Neural crest cell (in vitro differentiated cells): ENCODE data around the gene DISP3. TPM values are rescaled to one million over a fixed set of nuclear protein-coding genes. Genes with fewer than 3 reads are reported as not detected.
"Not testable (repeated sequence)": the region's sequence is repeated elsewhere in the genome, so short reads cannot be mapped to it uniquely, and the experiment has no call there.

Source experiments
- DNase-seq: peaks from one replicate; pipeline ENCODE4 v3.0.0; 2021; ENCODE audit warnings: low read depth, mixed read lengths, low spot score
- H3K27ac Mint-ChIP-seq: one replicate; pipeline ENCODE4 v1.8.0; 2021; ENCODE audit warnings: mild to moderate bottlenecking, mixed read lengths; ENCODE audit not compliant: unreplicated experiment
- H3K27me3 Mint-ChIP-seq: 2 replicates; pipeline ENCODE4 v1.8.0; 2021; ENCODE audit warnings: low read depth, mild to moderate bottlenecking, mixed read lengths
- H3K36me3 Mint-ChIP-seq: 2 replicates; pipeline ENCODE4 v1.8.0; 2021; ENCODE audit warnings: low read depth, mild to moderate bottlenecking, mixed read lengths
- H3K4me1 Mint-ChIP-seq: 2 replicates; pipeline ENCODE4 v1.8.0; 2021; ENCODE audit warnings: mixed read lengths
- H3K4me3 Mint-ChIP-seq: one replicate; pipeline ENCODE4 v1.8.0; 2021; ENCODE audit warnings: mild to moderate bottlenecking, mixed read lengths
- H3K9me3 Mint-ChIP-seq: 2 replicates; pipeline ENCODE4 v1.8.0; 2021; ENCODE audit warnings: mixed read lengths
- total RNA-seq: library from RNA; stranded (reverse); gene quantifications from 2 replicates; pipeline ENCODE4 v1.2.1, GENCODE V29; 2021
- TF ChIP-seq, protein P1 (sequence below): fragments of 200-600 bp; sonication (generic); conservative IDR thresholded peaks from 2 replicates; pipeline ENCODE4 v1.5.0; 2021; ENCODE audit warnings: antibody characterized with exemption, mild to moderate bottlenecking

Gene DISP3
- total RNA-seq, 1 donor from 2014 or later, result 9.1 TPM

DNA sequence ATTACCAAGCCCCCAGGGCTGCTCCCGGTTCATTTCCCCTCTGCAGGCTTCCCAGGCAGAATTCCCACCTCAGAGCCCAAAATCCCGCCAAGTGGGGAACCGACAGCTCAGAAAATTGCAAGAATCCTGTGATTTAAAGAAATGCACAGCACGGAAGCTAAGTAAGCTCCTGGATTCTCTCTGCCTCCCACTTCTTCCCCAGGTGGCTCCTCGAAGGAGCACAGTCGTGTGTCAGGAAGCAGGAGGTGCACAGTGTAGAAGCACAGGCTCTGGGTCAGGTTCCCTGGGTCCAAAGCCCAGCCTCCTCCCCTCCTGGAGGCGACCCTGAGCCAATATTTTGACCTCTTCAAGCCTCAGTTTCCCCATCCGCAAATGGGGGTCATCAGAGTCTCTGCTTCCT, 100.6 kb downstream of the DISP3 start:
- DNase-seq, result no peak
- H3K4me3 Mint-ChIP-seq, result no peak overlapping the region
- no peaks in the 10 kb centered on the region for H3K4me1 Mint-ChIP-seq
- TF ChIP-seq, protein P1, sequence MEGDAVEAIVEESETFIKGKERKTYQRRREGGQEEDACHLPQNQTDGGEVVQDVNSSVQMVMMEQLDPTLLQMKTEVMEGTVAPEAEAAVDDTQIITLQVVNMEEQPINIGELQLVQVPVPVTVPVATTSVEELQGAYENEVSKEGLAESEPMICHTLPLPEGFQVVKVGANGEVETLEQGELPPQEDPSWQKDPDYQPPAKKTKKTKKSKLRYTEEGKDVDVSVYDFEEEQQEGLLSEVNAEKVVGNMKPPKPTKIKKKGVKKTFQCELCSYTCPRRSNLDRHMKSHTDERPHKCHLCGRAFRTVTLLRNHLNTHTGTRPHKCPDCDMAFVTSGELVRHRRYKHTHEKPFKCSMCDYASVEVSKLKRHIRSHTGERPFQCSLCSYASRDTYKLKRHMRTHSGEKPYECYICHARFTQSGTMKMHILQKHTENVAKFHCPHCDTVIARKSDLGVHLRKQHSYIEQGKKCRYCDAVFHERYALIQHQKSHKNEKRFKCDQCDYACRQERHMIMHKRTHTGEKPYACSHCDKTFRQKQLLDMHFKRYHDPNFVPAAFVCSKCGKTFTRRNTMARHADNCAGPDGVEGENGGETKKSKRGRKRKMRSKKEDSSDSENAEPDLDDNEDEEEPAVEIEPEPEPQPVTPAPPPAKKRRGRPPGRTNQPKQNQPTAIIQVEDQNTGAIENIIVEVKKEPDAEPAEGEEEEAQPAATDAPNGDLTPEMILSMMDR, result no peak
- H3K27ac Mint-ChIP-seq, result no peak overlapping the region
- H3K36me3 Mint-ChIP-seq, result no peaks in the 10 kb centered on the region
- peaks cover 56% of the 10 kb centered on the region for H3K27me3 Mint-ChIP-seq
- no peaks in the 10 kb centered on the region for H3K9me3 Mint-ChIP-seq

DNA sequence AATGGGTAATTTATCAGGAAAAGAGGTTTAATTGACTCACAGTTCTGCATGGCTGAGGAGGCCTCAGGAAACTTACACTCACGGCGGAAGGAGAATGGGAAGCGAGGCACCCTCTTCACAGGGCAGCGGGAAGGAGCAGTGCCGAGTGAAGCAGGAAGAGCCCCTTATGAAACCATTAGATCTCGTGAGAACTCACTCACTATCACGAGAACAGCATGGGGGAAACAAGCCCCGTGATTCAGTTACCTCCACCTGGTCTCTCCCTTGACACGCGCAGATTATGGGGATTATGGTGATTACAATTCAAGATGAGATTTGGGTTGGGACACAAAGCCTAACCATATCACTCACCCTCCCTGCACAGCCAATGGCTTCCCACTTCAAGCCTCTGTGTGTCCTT, 101.1 kb downstream of the DISP3 start:
- not testable (repeated sequence) for H3K4me1 Mint-ChIP-seq, DNase-seq, H3K9me3 Mint-ChIP-seq, H3K4me3 Mint-ChIP-seq, H3K27ac Mint-ChIP-seq, H3K36me3 Mint-ChIP-seq
- peaks cover 61% of the 10 kb centered on the region for H3K27me3 Mint-ChIP-seq

DNA sequence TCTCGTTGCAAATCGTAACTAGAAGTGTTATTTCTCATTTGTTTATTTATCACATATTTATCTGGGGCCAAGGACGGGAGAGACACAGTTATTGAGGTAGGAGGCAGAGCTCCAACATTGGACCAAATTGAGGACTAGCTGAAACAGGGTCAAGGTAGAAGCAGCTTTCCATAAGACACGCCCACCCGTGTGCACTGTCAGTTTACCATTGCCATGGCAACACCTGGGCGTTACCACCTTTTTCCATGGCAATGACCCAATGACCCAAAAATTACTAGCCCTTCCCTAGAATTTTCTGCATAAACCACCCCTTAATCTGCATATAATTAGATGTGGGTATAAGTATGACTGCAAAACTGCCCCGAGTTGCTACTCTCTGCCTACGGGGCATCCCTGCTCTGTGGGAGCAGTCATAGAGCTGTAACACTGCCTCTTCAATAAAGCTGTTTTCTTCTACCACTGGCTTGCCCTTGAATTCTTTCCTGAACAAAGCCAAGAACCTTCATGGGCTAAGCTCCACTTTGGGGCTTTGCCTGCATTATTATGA, 102.6 kb downstream of the DISP3 start:
- DNase-seq, result no peak
- Mint-ChIP-seq H3K4me3 (no peak overlapping the region), H3K27ac (no peak overlapping the region), H3K27me3 (peaks cover 65% of the 10 kb centered on the region), H3K4me1 (no peaks in the 10 kb centered on the region), H3K9me3 (no peaks in the 10 kb centered on the region), H3K36me3 (no peaks in the 10 kb centered on the region)
- TF ChIP-seq, protein P1, result no peak

DNA sequence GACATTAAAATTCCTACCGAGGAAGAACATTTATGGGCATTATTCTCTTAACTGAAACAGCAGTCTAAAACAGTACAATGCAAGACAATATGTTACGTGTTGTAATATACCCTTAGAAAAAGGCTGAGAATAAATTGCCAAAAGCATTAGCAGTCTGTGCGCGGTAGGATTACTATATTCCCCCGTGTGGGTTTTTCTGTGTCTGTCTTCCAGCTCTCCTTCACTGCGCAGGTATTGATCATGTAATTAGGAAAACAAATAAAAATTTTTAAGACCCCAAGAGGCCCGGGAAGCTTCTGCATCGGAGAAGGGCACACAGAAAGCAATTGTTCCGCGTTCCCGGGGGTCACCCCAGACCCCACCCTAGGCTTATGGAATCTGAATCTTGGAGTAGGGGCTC, 106.4 kb downstream of the DISP3 start:
- no peaks in the 10 kb centered on the region for H3K36me3 Mint-ChIP-seq
- H3K9me3 Mint-ChIP-seq, result no peaks in the 10 kb centered on the region
- no peaks in the 10 kb centered on the region for H3K4me1 Mint-ChIP-seq
- peaks cover 53% of the 10 kb centered on the region for H3K27me3 Mint-ChIP-seq
- DNase-seq, result no peak
- no peak overlapping the region for H3K27ac Mint-ChIP-seq
- H3K4me3 Mint-ChIP-seq, result no peak overlapping the region
- TF ChIP-seq, protein P1, result no peak

Other genes starting within 250 kb of the DISP3 start
- gene MTOR, start 216.6 kb upstream of the DISP3 start, total RNA-seq, result 67.2 and 68.6 TPM in 2 replicates
- gene UBIAD1, start 206.0 kb upstream of the DISP3 start, total RNA-seq, result 20.9 and 22.0 TPM in 2 replicates
- 0.30 and 0.61 TPM in 2 replicates for gene FBXO2, start 175.3 kb downstream of the DISP3 start, total RNA-seq
- gene FBXO44, start 175.7 kb downstream of the DISP3 start, total RNA-seq, result 9.7 and 10.7 TPM in 2 replicates
- gene FBXO6, start 185.0 kb downstream of the DISP3 start, total RNA-seq, result 1.2 and 1.5 TPM in 2 replicates
- gene MAD2L2, start 202.0 kb downstream of the DISP3 start, total RNA-seq, result 106 and 111 TPM in 2 replicates
- 9.7 TPM in 2 replicates for gene DRAXIN, start 212.6 kb downstream of the DISP3 start, total RNA-seq